Fibroblast of lung (primary cell): ENCODE measurements around the gene CASKIN1. TPM values are rescaled to one million over a fixed set of nuclear protein-coding genes. Genes with fewer than 3 reads are reported as not detected.

Experiments used
- DNase-seq, 2 donors: peaks; one replicate each; pipeline versions ENCODE4 v3.0.0 to v3.0.0-alpha.2; 2010; ENCODE audit warnings: low read depth in 2 of 2
- H2AFZ ChIP-seq: 2 replicates; pipeline ENCODE4 v1.5.1; 2012; ENCODE audit warnings: low read length, control low read depth, inconsistent platforms
- H3K27ac ChIP-seq: 2 replicates; pipeline ENCODE4 v1.5.1; 2011; ENCODE audit warnings: low read length, control low read depth; ENCODE audit not compliant: insufficient read depth
- H3K27me3 ChIP-seq: 2 replicates; pipeline ENCODE4 v1.5.1; 2011; ENCODE audit warnings: mild to moderate bottlenecking, low read length; ENCODE audit not compliant: control insufficient read depth, insufficient read depth
- H3K36me3 ChIP-seq: 2 replicates; pipeline ENCODE4 v1.5.1; 2011; ENCODE audit warnings: low read length; ENCODE audit not compliant: control insufficient read depth, insufficient read depth
- H3K4me1 ChIP-seq: 2 replicates; pipeline ENCODE4 v1.5.1; 2011; ENCODE audit warnings: low read length; ENCODE audit not compliant: control insufficient read depth, insufficient read depth; ENCODE audit errors: extremely low read depth
- H3K4me2 ChIP-seq: 2 replicates; pipeline ENCODE4 v1.5.1; 2011; ENCODE audit warnings: low read length, control low read depth; ENCODE audit not compliant: insufficient read depth; ENCODE audit errors: extremely low read depth
- H3K4me3 ChIP-seq, 4 experiments: fragments of 200-600 bp in 1 of 4; sonication (generic) in 1 of 4; replicated peaks in 1 of 4; 2 replicates each; pipeline ENCODE4 v1.5.1; 2011 to 2016; ENCODE audit warnings: low read length in 4 of 4, low read depth in 3 of 4, mild to moderate bottlenecking in 3 of 4, control low read depth in 2 of 4, inconsistent platforms in 1 of 4, mixed read lengths in 1 of 4; ENCODE audit not compliant: insufficient read depth in 1 of 4; ENCODE audit errors: control extremely low read depth in 1 of 4
- H3K79me2 ChIP-seq: 2 replicates; pipeline ENCODE4 v1.5.1; 2012; ENCODE audit warnings: mild to moderate bottlenecking, low read length, inconsistent platforms; ENCODE audit not compliant: control insufficient read depth, insufficient read depth
- H3K9ac ChIP-seq: 2 replicates; pipeline ENCODE4 v1.5.1; 2011; ENCODE audit warnings: mild to moderate bottlenecking, low read length, control low read depth; ENCODE audit not compliant: insufficient read depth
- H3K9me3 ChIP-seq: 2 replicates; pipeline ENCODE4 v1.5.1; 2012; ENCODE audit warnings: low read depth, low read length; ENCODE audit not compliant: control insufficient read depth, insufficient read depth
- H4K20me1 ChIP-seq: 2 replicates; pipeline ENCODE4 v1.5.1; 2011; ENCODE audit warnings: low read length; ENCODE audit not compliant: control insufficient read depth, insufficient read depth; ENCODE audit errors: extremely low read depth
- CTCF ChIP-seq, 2 donors: IDR thresholded peaks in 1 of 2; conservative IDR thresholded peaks in 1 of 2; 1 replicate in 1 of 2; 2 replicates in 1 of 2; pipeline ENCODE4 v1.5.1; 2011 to 2012; ENCODE audit warnings: low read length in 2 of 2, control low read depth in 1 of 2, inconsistent platforms in 1 of 2, low read depth in 1 of 2, mild to moderate bottlenecking in 1 of 2
- EZH2 ChIP-seq: IDR thresholded peaks from 2 replicates; pipeline ENCODE4 v1.5.1; 2012; ENCODE audit warnings: low read length, control low read depth, mild to moderate bottlenecking; ENCODE audit errors: missing control alignments
- polyA plus RNA-seq, 2 donors: library from polyadenylated mRNA; depleted of rRNA in 1 of 2; stranded (reverse) in 1 of 2; unstranded in 1 of 2; fragments of >200 nt; gene quantifications; 2 replicates each; pipeline ENCODE4 v1.2.1, GENCODE V29; 2011 to 2012; ENCODE audit warnings: missing spikeins in 1 of 2
- total RNA-seq: library from RNA; depleted of rRNA; stranded (reverse); fragments of >200 nt; gene quantifications from 2 replicates; pipeline ENCODE4 v1.2.1, GENCODE V29; 2014

Gene CASKIN1
- total and polyA plus RNA-seq, 2 donors (not counting 1 experiment from before 2014, with no cell fraction given), result 0.01 to 0.17 TPM

DNA sequence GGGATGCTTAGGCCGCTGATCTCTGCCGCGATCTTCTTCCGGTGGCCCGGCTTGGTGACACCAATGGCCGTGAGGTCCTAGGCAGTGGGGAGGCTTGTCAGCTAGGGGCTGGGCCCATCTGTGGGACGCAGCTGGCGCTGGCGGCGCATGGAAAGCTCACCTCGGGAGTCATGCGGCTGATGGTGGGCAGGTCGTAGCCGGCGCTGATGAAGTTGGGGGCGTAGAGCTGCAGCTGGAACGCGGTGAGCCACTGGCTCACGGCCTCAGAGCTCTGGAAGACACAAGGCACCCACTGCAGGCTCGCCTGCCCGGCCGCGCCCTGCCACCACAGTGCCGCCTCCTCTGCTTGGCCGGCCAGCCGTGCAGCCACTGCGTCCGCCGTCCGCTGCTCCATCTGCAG is 12.7 kb downstream of the CASKIN1 start:
- no peaks in the 10 kb centered on the region for H3K79me2 ChIP-seq
- H4K20me1 ChIP-seq, result no peaks in the 10 kb centered on the region
- TF ChIP-seq EZH2, result no peak
- no peak for TF ChIP-seq CTCF (conservative IDR thresholded peaks at IDR 0.05 in 1 of 2, IDR thresholded peaks at IDR 0.05 in 1 of 2; ENCODE audit: low read depth in 1 of 2, low read length in 2 of 2)
- no peaks in the 10 kb centered on the region for H3K9me3 ChIP-seq
- no peaks in the 10 kb centered on the region for H3K4me1 ChIP-seq
- no peak overlapping the region for H3K4me3 ChIP-seq
- no peak overlapping the region for H2AFZ ChIP-seq
- no peak overlapping the region for H3K4me2 ChIP-seq
- no peak for DNase-seq
- H3K36me3 ChIP-seq, result no peaks in the 10 kb centered on the region
- no peaks in the 10 kb centered on the region for H3K27me3 ChIP-seq
- H3K9ac ChIP-seq, result no peak overlapping the region
- no peak overlapping the region for H3K27ac ChIP-seq

DNA sequence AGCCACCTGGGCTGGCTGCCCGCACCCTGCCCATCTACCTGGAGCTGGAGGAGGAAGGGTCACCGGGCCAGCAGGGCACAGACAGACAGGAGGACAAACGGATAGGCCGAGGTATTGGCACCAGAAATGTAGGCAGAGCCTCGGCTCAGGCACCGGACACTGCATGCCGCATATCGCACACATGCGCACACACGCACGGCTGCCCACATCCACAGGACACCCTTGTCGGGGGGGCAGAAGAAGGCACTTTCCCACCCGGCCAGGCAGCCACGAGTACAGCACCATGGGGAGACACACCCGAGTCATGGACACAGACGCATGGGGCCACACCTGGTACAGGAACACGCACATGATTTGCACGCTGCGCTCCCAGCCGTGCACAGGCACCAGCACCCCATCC is 14.5 kb downstream of the CASKIN1 start:
- H3K9ac ChIP-seq, result no peak overlapping the region
- no peak overlapping the region for H3K4me3 ChIP-seq
- TF ChIP-seq EZH2 (no peak), CTCF (conservative IDR thresholded peaks at IDR 0.05 in 1 of 2, IDR thresholded peaks at IDR 0.05 in 1 of 2; ENCODE audit: low read depth in 1 of 2, low read length in 2 of 2) (no peak)
- H3K27ac ChIP-seq, result no peak overlapping the region
- H3K4me1 ChIP-seq, result no peaks in the 10 kb centered on the region
- H3K27me3 ChIP-seq, result no peaks in the 10 kb centered on the region
- H3K9me3 ChIP-seq, result no peaks in the 10 kb centered on the region
- DNase-seq, result no peak
- peaks cover 7% of the 10 kb centered on the region for H3K36me3 ChIP-seq
- no peak overlapping the region for H3K4me2 ChIP-seq
- H4K20me1 ChIP-seq, result no peaks in the 10 kb centered on the region
- no peak overlapping the region for H2AFZ ChIP-seq
- no peaks in the 10 kb centered on the region for H3K79me2 ChIP-seq

- H2AFZ ChIP-seq, result no peak overlapping the region
- no peak for TF ChIP-seq CTCF (conservative IDR thresholded peaks at IDR 0.05 in 1 of 2, IDR thresholded peaks at IDR 0.05 in 1 of 2; ENCODE audit: low read depth in 1 of 2, low read length in 2 of 2)
- no peak for TF ChIP-seq EZH2
- H3K9ac ChIP-seq, result no peak overlapping the region
- H3K4me1 ChIP-seq, result no peaks in the 10 kb centered on the region
- no peak for DNase-seq
- H3K4me3 ChIP-seq, result no peak overlapping the region
- peaks cover 10% of the 10 kb centered on the region for H3K36me3 ChIP-seq
- no peaks in the 10 kb centered on the region for H3K79me2 ChIP-seq
- H3K27ac ChIP-seq, result no peak overlapping the region
- H3K27me3 ChIP-seq, result no peaks in the 10 kb centered on the region
- no peaks in the 10 kb centered on the region for H3K9me3 ChIP-seq
- no peak overlapping the region for H3K4me2 ChIP-seq
- H4K20me1 ChIP-seq, result no peaks in the 10 kb centered on the region
Observed at GRCh38 chr16:2180962-2181923, 15.2 kb downstream of the CASKIN1 start.
